LNCAP (cell line): ENCODE data around the gene KCNMB4.

Source experiments
- CTCF ChIP-seq: fragments of 450-650 bp; IDR thresholded peaks from 2 replicates; pipeline ENCODE4 v1.5.1; 2017; ENCODE audit warnings: mild to moderate bottlenecking

The KCNMB4 gene

GRCh38 chr12:70332236-70332635 is 33.9 kb upstream of the KCNMB4 start:
- no peak for TF ChIP-seq CTCF

GRCh38 chr12:70334742-70335141 is 31.3 kb upstream of the KCNMB4 start:
- no peak for TF ChIP-seq CTCF

- no peak for TF ChIP-seq CTCF
These were observed 27.6 kb upstream of the KCNMB4 start for GRCh38 chr12:70338531-70338930.

- TF ChIP-seq CTCF = no peak
These were observed 15.0 kb upstream of the KCNMB4 start for GRCh38 chr12:70351076-70351475.

- no peak for TF ChIP-seq CTCF
These were observed 12.1 kb upstream of the KCNMB4 start for GRCh38 chr12:70353780-70354660.

GRCh38 chr12:70354787-70355186 is 11.3 kb upstream of the KCNMB4 start:
- no peak for TF ChIP-seq CTCF

GRCh38 chr12:70355972-70356371 is 10.1 kb upstream of the KCNMB4 start:
- no peak for TF ChIP-seq CTCF
